GM18519 (cell line): Measurements from ENCODE around the gene KLK6.
"Not testable (repeated sequence)": the region's sequence is repeated elsewhere in the genome, so short reads cannot be mapped to it uniquely, and the experiment has no call there.

Experiments
- ATAC-seq: cut with Tn5 transposase; IDR thresholded peaks from one replicate; pipeline ENCODE4 v1.9.1; 2021; ENCODE audit warnings: mild to moderate bottlenecking, moderate library complexity; ENCODE audit not compliant: unreplicated experiment, low FRiP score

Gene KLK6

DNA sequence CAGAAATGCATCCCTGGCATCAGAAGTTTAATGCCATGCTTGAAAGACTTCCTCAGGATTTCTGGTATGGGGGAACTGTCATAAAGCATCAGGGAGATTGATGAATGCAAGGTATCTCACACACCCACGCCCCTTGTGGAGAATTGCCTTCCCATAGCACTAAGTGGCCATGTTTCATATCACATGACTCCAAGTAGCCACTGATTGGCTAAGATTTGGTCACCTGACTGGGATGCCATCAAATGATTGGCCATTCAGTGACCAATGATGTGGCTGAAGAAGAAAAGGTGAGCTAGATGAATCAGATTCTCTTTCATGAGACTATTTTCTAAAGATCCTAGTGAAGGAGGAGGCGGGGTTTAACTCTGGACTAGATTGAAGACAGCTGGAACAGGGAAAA is 24.7 kb upstream of the KLK6 start:
- no peak for ATAC-seq

DNA sequence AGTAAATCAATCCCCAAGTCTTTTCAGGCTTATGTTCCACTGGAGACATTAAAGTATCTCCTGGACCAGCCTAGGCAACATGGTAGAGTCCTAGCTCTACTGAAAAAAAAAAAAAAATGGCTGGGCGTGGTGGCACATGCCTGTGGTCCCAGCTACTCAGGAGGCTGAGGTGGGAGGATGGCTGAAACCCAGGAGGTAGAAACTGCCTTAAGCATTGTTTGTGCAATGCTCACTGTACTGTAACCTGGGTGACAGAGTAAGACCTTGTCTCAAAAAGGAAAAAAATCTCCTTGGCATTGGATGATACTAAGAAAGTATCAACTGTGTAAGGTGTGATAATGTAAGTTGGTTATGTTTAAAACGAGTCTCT is 23.3 kb upstream of the KLK6 start:
- ATAC-seq: no peak

DNA sequence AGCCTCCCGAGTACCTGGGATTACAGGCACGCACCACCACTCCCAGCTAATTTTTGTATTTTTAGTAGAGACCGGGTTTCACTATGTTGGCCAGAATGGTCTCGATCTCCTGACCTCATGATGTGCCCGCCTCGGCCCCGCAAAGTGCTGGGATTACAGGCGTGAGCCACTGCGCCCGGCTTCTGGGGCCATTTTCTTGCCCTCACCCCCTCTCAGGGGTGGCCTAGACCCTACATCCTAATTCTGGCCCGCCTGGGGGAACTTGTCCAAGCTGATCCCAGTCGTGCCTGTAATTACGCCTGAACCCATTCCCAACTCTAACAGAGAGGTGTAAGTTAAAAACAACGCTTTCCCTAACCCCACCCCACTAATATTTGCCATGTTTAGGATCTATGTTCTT is 15.0 kb upstream of the KLK6 start:
- not testable (repeated sequence) for ATAC-seq

DNA sequence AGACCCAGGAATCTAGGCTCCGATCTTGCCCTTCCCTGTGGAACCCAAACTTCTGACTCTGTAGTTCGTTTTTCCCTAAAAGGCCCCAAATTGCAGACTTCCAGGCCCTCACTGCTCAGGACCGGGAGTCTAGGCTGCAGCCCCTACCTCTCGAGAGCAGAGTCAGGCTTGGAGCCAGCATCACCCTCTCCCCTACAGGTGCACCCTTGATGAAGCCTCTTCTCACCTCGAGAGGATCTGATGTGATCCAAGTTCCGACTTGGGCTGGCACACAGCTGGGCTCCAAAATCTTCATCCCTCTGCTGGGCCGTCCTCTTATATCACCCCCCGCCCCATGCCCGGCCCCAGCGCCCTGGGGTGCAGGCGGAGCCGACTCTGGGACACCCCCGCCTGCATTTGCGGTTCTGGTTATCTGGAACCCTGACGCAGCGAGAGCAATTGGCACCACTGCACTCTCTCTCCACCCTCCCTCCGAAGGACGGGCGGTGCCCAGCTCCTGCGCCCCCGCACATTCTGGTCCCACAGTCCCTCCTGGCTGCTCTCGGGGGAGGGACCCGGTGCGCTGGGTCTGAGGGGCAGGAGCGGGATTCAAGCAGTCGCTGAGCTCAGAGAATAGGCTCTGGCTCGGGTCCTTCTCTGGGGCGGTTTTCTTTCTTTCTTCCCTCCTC is 14.4 kb upstream of the KLK6 start, which contains the start of gene KLK7:
TSS of gene KLK7 (minus strand) at position 293 of the 668 bp plus-strand sequence. CDS start 1,518 bp downstream, outside the sequence.
- ATAC-seq: no peak

DNA sequence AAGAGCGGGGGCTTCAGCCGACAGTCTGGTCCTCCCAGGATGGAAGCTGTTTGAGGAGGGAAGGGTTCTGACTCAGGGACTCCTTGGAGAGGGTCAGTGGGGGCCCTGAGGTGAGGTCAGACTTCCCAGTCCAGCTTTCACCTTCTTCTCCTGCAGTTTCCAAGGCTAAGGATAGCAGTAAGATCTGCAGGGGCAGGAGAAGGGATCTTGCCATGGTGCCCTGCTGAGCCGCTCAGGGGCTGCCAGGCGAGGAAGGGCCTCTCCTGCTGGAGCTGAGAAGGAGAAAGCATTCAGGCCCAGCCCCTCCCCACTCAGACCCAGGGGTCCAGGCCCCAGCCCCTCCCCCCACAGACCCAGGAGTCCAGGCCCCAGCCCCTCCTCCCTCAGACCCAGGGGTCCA is 12.8 kb upstream of the KLK6 start:
- no peak for ATAC-seq

DNA sequence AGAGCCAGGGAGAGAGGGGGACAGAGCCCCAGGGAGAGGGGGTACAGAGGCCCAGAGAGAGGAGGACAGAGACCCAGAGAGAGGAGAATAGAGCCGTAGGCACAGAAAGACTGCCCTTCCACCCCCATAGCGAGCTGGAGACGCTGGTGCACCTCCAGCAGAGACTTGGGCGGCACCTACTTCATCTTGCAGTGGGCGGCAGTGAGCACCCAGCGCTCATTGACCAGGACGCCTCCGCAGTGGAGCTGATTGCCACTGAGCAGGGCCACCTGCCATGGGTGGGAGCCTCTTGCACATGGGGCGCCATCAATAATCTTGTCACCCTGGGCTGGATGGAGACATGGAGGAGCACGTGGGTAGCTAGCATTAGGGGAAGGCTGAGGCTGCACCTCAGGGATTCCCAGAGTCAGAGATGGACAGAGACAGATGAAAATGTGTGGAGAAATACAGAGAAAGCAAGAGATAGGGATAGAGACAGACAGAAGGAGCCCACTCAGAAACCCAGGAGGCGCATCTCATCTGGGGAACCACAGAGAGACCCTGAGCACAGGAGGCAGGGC is 12.3 kb upstream of the KLK6 start:
- no peak for ATAC-seq

DNA sequence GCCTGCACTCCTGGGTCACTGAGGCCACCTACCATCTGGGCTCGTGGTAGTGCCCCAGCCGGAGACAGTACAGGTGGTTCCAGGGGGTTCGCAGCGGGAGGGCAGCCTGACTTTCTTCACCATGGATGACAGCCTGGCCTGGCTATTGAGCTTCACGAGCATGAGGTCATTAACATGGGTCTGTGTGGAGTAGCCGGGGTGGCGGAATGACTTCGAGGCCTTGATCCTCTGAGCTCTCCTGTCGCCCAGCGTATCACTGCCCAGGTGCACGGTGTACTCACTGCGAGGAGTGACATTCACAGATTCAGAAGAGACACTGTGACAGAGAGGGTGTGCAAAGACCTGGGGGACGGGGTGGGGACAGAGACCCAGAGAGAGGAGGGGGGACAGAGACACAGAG is 10.8 kb upstream of the KLK6 start:
- ATAC-seq: no peak

DNA sequence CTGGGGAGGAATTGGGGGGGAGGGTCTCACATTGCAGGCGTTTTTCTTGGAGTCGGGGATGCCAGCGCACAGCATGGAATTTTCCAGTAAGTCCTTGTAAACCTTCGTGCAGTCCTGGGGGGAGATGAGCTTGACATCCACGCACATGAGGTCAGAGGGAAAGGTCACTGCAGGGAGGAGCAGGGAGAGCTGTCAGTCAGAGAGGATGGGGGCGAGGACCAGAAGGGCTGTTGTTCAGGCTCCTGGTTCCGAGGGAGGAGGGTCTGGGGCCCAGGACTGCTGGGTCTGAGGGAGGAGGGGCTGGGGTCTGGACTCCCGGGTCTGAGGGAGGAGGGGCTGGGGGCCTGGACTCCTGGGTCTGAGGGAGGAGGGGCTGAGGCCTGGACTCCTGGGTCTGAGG is 10.4 kb upstream of the KLK6 start:
- no peak for ATAC-seq

DNA sequence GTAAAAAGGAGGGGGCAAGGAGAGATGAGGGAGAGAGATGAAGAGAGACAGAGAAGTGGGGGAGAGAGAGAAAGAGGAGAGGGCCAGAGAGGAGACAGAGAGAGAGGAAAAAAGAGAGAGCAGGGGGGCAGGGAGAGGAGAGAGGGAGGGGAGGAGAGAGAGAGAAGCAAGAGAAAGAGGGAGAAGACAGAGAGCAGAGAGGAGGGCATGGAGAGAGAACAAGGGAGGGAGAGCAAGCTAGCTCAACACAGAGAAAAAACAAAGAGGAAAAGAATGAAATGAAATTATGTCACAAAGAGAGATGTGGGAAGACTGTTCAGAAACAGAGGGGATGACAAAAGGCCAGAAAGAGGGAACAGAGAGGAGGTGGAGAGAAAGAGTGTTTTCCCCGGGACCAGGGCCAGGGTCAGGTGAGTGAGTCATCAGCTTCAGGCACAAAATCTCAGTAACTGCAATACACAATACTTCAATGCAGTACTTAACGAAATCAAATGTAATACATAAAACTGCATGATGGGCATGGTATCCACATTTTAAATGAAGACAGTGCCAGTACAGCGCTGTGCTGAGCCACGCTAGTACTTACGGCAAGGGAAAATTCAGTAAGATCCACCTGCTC is 9.5 kb upstream of the KLK6 start:
- ATAC-seq: no peak

DNA sequence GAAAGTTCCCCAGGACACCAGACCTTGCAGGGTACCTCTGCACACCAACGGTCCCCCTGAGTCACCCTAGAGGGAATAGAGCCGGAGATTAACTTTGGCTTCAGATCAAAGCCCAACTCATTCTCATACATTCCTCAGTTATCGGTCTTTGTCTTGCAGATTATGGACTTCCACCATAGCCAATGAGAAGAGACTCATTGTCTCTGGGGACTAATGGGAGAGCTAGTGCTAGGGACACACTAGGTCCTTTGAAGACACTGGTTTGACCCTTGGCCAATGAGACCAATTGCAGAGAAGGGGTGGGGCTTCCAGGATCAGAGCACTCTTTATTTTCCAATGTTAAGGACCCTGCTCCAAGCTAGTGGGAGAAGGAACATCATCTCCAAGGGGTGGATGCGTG is 8.2 kb upstream of the KLK6 start:
- no peak for ATAC-seq

DNA sequence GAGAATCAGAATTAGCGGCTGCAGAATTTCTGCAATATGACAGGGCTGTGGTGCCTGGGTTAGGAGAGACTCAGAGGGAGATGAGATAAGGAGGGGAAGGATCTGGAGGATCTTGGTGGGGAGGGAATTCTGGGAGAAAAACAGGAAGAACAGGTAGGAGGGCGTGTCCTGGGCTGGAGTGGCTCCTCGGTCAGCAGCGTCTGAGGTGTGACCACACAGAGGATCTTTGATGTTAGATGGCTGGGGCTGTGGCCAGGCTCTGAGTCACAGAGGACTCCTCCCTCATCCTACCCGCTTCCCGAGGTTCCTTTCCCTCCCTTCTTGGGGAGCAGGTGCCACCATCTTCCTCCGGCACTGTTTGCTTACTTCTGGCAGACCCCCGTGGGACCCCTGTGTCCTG is 6.4 kb upstream of the KLK6 start:
- ATAC-seq: no peak

DNA sequence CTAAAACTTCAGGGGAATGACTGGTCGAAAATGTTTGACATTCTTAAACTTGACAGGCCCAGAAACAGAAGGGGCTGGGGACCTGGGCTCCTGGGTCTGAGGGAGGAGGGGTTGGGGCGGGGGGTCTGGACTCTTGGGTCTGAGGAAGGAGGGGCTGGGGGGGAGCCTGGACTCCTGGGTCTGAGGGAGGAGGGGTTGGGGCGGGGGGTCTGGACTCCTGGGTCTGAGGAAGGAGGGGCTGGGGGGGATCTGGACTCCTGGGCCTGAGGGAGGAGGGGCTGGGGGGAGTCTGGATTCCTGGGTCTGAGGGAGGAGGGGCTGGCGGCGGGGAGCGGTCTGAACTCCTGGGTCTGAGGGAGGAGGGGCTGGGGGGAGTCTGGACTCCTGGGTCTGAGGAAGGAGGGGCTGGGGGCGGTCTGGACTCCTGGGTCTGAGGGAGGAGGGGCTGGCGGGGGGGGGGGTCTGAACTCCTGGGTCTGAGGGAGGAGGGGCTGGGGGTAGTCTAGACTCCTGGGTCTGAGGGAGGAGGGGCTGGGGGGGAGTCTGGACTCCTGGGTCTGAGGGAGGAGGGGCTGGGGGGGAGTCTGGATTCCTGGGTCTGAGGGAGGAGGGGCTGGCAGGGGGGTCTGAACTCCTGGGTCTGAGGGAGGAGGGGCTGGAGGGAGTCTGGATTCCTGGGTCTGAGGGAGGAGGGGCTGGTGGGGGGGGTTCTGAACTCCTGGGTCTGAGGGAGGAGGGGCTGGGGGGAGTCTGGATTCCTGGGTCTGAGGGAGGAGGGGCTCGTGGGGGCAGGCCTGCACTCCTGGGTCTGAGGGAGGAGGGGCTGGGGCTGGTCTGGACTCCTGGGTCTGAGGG is 5.5 kb upstream of the KLK6 start:
- no peak for ATAC-seq

DNA sequence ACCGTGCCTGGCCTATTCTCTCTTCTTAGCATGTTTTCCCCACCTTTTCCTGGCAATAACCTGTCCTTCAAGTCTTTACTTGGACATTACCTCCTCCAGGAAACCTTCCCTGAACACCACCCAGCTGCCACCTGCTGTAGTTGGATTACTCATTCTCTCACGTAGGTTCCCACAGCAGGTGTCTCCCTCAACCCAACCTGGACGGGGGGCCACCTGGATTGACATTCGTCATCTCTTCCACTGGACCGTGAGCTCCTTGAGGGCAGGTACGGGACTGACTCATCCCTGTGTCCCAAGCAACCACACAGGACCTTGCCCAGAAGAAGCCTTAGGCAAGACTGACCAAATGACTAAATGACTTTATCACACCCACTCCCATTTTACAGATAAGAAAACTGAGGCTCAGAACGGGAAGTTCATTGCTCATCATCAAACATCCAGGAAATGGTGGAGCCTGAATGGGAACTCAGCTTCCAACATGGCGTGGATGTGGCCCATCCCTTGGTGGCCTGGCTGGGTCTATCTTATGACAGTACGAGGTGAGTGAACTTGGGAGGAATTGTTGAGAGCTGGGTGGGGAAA is 3.5 kb upstream of the KLK6 start:
- ATAC-seq: no peak

DNA sequence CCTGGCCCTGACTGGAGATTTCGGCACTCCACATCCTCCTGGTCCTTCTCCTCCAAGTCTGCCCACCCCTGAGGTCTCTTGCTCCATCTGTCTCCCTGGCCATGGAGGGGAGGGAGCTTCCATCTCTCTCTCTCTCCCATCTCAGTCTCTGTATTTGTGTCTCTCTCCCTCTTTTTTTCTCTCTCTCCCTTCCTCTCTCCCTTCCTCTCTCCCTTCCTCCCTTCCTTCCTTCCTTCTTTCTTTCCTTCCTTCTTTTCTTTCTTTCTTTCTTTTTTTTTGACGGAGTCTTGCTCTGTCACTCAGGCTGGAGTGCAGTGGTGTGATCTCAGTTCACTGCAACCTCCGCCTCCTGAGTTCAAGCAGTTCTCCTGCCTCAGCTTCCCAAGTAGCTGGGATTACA is 419 bp upstream of the KLK6 start:
- not testable (repeated sequence) for ATAC-seq

DNA sequence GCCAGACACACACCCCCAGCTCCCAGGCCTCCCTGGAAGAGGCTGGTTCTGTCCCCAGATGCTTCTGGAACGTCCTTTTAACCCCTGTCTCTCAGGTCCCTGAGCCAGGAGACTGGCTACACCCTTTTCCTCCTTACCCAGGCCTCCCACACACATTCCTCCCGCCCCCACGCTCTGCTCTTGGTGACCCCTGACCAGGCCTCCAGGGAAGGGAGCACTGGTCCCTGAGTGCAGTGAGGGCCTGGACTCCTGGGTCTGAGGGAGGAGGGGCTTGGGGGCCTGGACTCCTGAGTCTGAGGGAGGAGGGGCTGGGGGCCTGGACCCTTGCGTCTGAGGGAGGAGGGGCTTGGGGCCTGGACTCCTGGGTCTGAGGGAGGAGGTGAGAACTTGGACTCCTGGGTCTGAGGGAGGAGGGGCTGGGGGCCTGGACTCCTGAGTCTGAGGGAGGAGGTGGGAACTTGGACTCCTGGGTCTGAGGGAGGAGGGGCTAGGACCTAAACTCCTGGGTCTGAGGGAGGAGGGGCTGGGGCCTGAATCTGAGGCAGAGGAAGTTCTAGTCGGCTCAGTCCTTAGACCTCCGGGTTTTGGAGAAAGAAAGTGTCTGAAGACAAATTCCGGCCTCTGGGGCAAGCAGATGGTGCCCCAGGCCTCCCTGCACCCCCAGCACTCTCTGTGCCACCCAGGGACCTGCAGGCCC is 527 bp downstream of the KLK6 start:
- no peak for ATAC-seq

DNA sequence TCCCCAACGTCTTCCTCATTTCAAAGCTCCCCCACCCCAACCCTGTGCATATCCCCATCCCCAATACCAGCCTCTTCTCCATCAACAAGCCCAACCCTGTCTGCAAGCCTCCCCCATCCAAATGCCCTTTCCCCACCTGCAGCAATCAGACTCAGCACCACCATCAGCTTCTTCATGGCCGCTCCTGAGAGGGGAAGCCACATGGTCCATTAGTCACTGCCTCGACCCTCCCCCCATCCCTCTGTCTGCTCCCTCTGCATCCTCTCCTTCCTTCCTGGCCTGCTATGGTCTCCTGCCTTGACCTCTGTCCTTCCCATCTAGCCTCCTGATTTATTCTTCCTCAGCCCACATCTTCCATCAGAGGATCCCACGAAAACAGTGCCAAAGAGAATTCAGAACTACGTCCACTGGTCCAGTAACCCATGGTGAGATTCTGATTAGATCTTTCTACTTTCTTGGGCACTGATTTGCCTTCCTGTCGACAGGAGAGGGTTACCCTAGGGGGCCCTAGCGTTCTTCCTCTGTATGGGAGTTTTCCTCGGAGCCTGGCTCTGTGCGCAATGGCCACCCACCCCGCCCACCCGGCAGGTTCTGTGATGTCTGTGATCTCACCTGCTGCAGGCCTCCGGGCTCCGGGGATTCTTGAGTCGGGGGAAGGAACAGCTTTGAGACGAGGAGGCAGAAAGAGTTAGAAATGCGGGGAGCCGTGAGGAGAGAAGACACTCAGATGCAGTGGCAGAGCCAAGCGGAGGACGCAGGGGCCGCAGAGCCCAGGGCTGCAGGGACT is 1.3 kb downstream of the KLK6 start:
- no peak for ATAC-seq

DNA sequence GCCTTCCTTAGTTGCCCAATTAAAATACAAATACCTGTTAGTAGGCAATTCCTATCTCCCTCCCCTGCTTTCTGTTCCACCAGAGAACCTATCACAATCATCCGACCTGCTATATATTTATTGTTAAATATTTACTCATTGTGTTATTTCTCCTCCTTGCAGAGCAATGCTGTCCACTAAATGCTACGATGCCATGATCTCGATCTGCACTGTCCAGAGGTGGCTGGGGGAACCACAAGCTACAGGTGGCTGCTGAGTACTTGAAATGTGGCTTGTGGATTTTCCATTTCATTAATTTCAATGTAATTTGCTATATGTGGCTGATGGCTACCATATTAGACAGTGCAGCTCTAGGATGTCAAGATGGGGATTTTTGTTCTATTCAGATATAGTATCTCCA is 5.1 kb downstream of the KLK6 start:
- ATAC-seq: no peak

DNA sequence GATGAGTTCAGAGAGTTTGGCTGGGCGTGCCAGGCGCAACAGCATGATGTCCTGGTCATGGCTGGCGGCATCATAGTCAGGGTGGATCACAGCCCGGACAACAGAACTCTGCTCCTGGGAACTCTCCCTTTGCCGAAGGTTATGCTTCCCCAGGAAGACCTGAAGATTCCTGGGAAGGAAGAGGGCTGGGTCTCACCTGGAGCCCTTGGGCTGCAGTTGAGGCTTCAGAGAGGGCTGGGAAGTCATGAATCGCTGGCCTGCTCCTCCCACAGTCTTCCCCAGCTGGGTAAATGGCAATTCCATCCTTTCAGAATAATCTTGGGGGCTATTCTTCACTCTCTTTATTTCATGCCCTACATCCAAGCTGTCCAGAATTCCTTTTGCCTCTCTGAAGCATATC is 6.0 kb downstream of the KLK6 start:
- ATAC-seq: no peak

DNA sequence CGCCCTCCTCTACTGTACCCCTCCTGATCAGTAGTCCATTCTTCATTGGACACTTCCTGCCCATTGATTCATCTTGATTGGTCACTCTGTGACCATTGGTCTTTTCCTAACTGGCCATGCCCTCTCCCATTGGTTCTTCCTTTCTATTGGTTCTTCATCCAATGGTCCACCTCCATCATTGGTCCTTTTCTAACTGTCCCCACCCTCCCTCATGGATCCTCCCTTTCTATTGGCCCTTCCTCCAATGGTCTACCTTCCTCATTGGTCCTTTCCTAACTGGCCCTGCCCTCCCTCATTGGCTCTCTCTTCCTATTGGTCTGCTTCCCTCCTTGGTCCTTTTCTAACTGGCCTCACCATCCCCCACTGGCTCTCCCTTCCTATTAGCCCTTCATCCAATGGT is 7.1 kb downstream of the KLK6 start:
- ATAC-seq: no peak
